NCI-H345 treated with DMSO at 0.1 percent for 48 hours (cell line): ENCODE results near the gene PPL.
A peak's percentile ranks its signal among the peaks of the same experiment; 100 is the strongest.
"Not testable (repeated sequence)": the region's sequence is repeated elsewhere in the genome, so short reads cannot be mapped to it uniquely, and the experiment has no call there.

Source experiments
- DNase-seq: peaks from one replicate; lab custom pipeline; 2025; ENCODE audit not compliant: unreplicated experiment; lab: John Stamatoyannopoulos, UW

Gene PPL

GRCh38 chr16:4960579-4960978 lies 23.6 kb upstream of the PPL start:
- no peak for DNase-seq

GRCh38 chr16:4958510-4959438 lies 21.8 kb upstream of the PPL start:
- no peak for DNase-seq

GRCh38 chr16:4957720-4958509 lies 21.0 kb upstream of the PPL start, which contains the start of gene SEC14L5:
TSS of gene SEC14L5 (plus strand) at chr16:4958330. CDS start at chr16:4959324, 994 bp downstream.
- DNase-seq = peak; percentile 96

- no peak for DNase-seq
These were observed 20.4 kb upstream of the PPL start for GRCh38 chr16:4957420-4957719.

- DNase-seq = no peak
These were observed 17.8 kb upstream of the PPL start for GRCh38 chr16:4954714-4955113.

GRCh38 chr16:4951583-4951982 lies 14.6 kb upstream of the PPL start:
- not testable (repeated sequence) for DNase-seq

- no peak for DNase-seq
These were observed 13.0 kb upstream of the PPL start for GRCh38 chr16:4949986-4950385.

- no peak for DNase-seq
These were observed 12.2 kb upstream of the PPL start for GRCh38 chr16:4948903-4949766.

- DNase-seq = peak; percentile 91
These were observed 11.0 kb upstream of the PPL start for GRCh38 chr16:4947722-4948503.

GRCh38 chr16:4946917-4947316 lies 10.0 kb upstream of the PPL start:
- DNase-seq = no peak

GRCh38 chr16:4945560-4946502 lies 8.9 kb upstream of the PPL start:
- DNase-seq = no peak

GRCh38 chr16:4944333-4945281 lies 7.7 kb upstream of the PPL start:
- DNase-seq = peak; percentile 91

- DNase-seq = no peak
These were observed 5.5 kb upstream of the PPL start for GRCh38 chr16:4942481-4942880.

GRCh38 chr16:4940719-4941118 lies 3.8 kb upstream of the PPL start:
- no peak for DNase-seq

GRCh38 chr16:4938683-4939030 lies 1.7 kb upstream of the PPL start:
- no peak for DNase-seq

- no peak for DNase-seq
These were observed 1.1 kb upstream of the PPL start for GRCh38 chr16:4937782-4938682.
